Hippocampal formation (tissue), 2 donors: ENCODE results near the gene TUBA8.
A peak's percentile ranks its signal among the peaks of the same experiment; 100 is the strongest.

Experiments
- DNase-seq, 2 donors: peaks; one replicate each; lab custom pipeline; 2025; lab: John Stamatoyannopoulos, UW

The TUBA8 gene

DNA sequence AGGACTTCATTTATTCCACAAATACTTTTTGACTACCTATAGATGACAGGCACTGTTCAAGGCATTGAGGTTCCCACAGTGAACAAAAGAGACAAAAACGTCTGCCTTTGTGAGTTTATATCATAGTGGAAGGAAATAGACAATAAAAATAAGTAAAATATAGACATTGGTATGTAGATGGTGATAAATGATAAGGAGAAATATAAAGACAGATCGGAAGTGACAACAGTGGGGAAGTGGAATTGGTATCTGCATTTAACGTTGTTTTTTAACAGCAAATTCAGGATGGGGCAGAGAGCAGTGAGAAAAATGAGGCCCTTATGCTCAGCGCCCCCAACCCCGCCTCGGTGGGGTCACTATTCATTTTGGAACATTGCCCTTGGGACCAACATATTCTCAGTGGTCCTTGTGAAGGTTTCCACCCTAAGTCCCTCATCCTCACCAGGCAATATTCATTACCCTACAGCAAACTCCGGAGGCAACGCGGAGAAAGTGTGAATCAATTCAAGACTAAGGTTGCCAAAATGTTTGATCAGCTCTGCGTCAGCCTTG lies 33.4 kb upstream of the TUBA8 start:
- DNase-seq: no peak

GRCh38 chr22:18077639-18078328 lies 32.8 kb upstream of the TUBA8 start, which contains the start of gene PEX26:
Gene PEX26, plus strand, starts transcription at chr22:18077990. Its CDS starts 387 bp downstream, at chr22:18078377.
- DNase-seq: peak; percentile 92 to 97

- DNase-seq: no peak
Observed at GRCh38 chr22:18078329-18079041, 32.1 kb upstream of the TUBA8 start.

DNA sequence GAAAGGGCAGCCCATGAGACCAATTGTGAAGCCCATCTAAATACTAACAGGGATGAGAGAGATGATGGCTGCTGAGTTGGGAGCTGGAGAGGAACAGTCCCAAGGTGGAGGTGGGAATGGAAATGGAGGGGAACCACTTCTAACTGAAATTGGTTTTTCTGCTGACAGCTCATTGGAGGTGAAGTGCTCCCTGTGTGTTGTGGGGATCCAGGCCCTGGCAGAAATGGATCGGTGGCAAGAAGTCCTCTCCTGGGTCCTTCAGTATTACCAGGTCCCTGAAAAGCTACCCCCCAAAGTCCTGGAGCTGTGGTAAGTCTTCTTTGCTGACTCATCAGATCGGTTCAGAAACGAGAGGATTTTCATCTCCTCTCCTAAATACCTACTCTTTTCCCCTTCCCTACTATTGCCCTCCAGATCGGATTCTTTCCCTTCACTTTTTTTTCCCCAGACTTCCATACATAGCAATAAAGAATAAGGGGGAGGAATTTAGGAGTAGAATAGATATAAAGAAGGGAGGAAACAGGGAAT lies 30.8 kb upstream of the TUBA8 start:
- no peak for DNase-seq

GRCh38 chr22:18081416-18081815 lies 29.2 kb upstream of the TUBA8 start:
- DNase-seq: no peak

DNA sequence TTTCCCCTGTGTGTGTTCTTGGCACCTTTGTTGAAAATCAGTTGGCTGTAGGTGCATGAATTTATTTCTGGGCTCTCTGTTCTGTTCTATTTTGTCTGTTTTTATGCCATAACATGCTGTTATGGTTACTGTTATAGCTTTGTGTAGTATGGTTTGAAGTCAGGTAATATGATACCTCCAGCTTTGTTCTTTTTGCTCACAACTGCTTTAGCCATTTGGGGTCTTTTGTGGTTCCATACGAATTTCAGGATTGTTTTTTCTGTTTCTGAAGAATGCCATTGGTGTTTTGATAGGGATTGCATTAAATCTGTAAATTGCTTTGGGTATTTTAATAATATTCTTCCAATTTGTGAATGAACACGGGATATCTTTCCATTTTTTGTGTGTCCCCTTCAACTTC lies 28.1 kb upstream of the TUBA8 start:
- no peak for DNase-seq

GRCh38 chr22:18083406-18083805 lies 27.2 kb upstream of the TUBA8 start:
- no peak for DNase-seq

- no peak for DNase-seq
Observed at GRCh38 chr22:18085188-18085587, 25.4 kb upstream of the TUBA8 start.

- DNase-seq: no peak
Observed at GRCh38 chr22:18087350-18087855, 23.2 kb upstream of the TUBA8 start.

- no peak for DNase-seq
Observed at GRCh38 chr22:18088825-18089568, 21.6 kb upstream of the TUBA8 start.

DNA sequence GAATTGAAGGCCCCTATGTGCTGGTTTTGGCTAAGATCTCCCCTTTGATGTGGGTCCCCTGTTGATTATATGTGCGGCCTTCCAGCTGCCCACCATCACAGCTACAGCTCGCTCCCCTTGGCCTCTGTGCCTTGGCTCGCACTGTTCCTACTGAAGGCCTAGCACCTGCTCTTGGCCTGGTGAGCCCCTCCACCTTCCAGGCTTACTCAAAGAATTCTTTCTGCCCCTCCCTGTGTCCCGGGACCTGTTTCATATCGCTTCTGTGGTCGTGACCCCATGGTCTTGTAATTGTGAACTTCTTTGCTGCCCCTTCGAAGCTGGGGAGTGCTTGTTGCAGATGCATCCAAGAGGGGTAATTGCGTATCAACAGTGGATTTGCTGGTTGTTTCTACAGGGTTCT lies 20.3 kb upstream of the TUBA8 start:
- DNase-seq: no peak

- no peak for DNase-seq
Observed at GRCh38 chr22:18091478-18091877, 19.1 kb upstream of the TUBA8 start.

- DNase-seq: no peak
Observed at GRCh38 chr22:18091916-18092526, 18.6 kb upstream of the TUBA8 start.

- DNase-seq: no peak
Observed at GRCh38 chr22:18093661-18094060, 16.9 kb upstream of the TUBA8 start.

GRCh38 chr22:18095101-18095805 lies 15.4 kb upstream of the TUBA8 start:
- peak in 1 of 2 donors; percentile 40 for DNase-seq

DNA sequence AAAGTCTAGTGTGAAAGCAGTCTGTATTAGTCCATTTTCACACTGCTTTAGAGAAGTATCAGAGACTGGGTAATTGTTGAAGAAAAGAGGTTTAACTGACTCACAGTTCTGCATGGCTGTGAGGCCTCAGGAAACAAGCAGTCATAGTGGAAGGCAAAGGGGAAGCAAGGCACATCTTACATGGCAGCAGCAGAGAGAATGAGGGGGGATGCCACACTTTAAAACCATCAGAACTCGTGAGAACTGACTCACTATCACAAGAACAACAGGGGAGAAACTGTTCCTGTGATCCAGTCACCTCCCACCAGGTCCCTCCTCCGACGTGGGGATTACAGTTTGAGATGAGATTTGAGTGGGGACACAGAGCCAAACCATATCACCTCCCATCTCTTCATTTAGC lies 13.8 kb upstream of the TUBA8 start:
- no peak for DNase-seq

- DNase-seq: no peak
Observed at GRCh38 chr22:18100781-18101180, 9.8 kb upstream of the TUBA8 start.

DNA sequence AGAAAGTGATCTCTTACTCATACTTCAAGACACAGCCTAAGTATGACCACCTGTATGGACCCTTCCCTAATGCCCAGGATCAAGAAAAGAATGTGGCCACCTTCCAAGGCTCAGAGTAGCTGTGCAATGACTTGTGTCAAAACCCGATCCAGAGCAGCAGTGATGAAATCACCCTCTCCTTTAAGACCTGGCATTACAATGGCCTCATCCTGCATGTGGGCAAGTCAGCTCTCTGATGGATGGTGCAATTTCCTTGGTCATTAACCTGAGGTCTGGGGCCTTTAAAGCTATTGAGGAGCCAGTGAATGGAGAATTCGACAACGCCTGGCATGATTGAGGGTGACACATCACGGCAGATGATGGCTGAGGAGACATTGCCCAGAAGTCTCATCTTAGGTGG lies 9.1 kb upstream of the TUBA8 start:
- no peak for DNase-seq

GRCh38 chr22:18103527-18104269 lies 6.9 kb upstream of the TUBA8 start:
- no peak for DNase-seq

DNA sequence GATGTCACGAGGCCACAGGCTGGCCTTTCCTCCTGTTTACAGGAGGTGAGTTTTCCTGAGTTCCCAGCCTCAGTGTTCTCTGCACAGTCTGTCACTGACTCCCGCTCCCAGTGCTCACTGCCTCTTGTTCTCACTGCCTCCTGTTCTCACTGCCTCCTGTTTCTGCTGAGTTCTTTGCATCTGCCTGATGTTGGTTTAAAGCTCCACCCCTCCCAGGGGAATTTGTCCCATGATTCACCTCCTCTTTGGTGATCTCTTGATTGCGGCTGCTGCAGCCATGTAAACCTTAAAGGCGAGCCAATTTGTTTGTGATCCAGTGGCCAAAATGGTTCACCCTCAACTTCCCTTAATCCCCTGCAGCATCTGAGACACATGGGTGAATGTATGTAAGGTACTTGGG lies 6.0 kb upstream of the TUBA8 start:
- no peak for DNase-seq
